Measurements from ENCODE around the gene NKIRAS1.

GRCh38 chr3:23944007-23944783 is 27.4 kb upstream of the NKIRAS1 start:
- no peak for TF ChIP-seq CTCF (IDR thresholded peaks at IDR 0.05)
- TF ChIP-seq EZH2 (IDR thresholded peaks at IDR 0.05; ENCODE audit: borderline replicate concordance, insufficient read depth, low read depth, low read length, poor library complexity, severe bottlenecking), result no peak

Data from B cell (primary cell).